Esophagus squamous epithelium (tissue), 4 donors: ENCODE measurements around the gene LIPM.

ENCODE experiments used
- CTCF ChIP-seq, 6 experiments: fragments of 450-650 bp in 4 of 6; fragments of 200-600 bp in 2 of 6; sonication (generic) in 2 of 6; IDR thresholded peaks; one replicate each; pipeline ENCODE4 v1.5.1; 2016 to 2019; ENCODE audit warnings: antibody characterized with exemption in 6 of 6, mild to moderate bottlenecking in 4 of 6, moderate library complexity in 4 of 6
- POLR2A ChIP-seq, 4 donors: fragments of 450-650 bp; IDR thresholded peaks; one replicate each; pipeline ENCODE4 v1.6.1; 2017; ENCODE audit warnings: antibody characterized with exemption in 4 of 4, mild to moderate bottlenecking in 4 of 4, moderate library complexity in 3 of 4

GRCh38 chr10:88756660-88757059 lies 45.9 kb upstream of the LIPM start:
- no peak for TF ChIP-seq CTCF (IDR thresholded peaks at IDR 0.05)
- TF ChIP-seq POLR2A (IDR thresholded peaks at IDR 0.05), result no peak
